Motor neuron (in vitro differentiated cells): ENCODE measurements around the gene ACOT13. TPM values are rescaled to one million over a fixed set of nuclear protein-coding genes. Genes with fewer than 3 reads are reported as not detected.
"Not testable (repeated sequence)": the region's sequence is repeated elsewhere in the genome, so short reads cannot be mapped to it uniquely, and the experiment has no call there.

Experiments used
- ATAC-seq, 8 experiments: fragments of 200-7000 bp; cut with Tn5 transposase; replicated peaks in 6 of 8; 2 replicates each; pipeline ENCODE4 v1.8.0; 2021; ENCODE audit warnings: mild to moderate bottlenecking in 8 of 8, moderate library complexity in 8 of 8
- H3K27ac ChIP-seq, 2 donors: fragments of 250-450 bp; sonication (Bioruptor Pico); 2 replicates each; pipeline ENCODE4 v1.9.0; 2021; ENCODE audit warnings: antibody characterized with exemption in 2 of 2, mild to moderate bottlenecking in 2 of 2, moderate library complexity in 1 of 2
- H3K4me1 ChIP-seq, 2 donors: fragments of 250-450 bp; sonication (Bioruptor Pico); replicated peaks in 1 of 2; 2 replicates each; pipeline ENCODE4 v1.6.1; 2021; ENCODE audit warnings: antibody characterized with exemption in 2 of 2, mild to moderate bottlenecking in 2 of 2, moderate library complexity in 1 of 2
- H3K4me3 ChIP-seq, 5 donors: fragments of 250-450 bp; sonication (Bioruptor Pico); 2 replicates each; pipeline ENCODE4 v1.9.0; 2021; ENCODE audit warnings: antibody characterized with exemption in 5 of 5, mild to moderate bottlenecking in 5 of 5, moderate library complexity in 4 of 5
- WGBS, 10 experiments: fragments of 450-650 bp; shearing (Covaris generic); methylation state at CpG; one replicate each; pipeline ENCODE4 v1.0.0; 2022; 5-methylcytosine and 5-hydroxymethylcytosine counted together
- in situ Hi-C, 9 experiments: fragments of 400-800 bp; cut with MboI; loops; one replicate each; pipeline ENCODE4 v1.15.0; 2021; ENCODE audit warnings: low sequenced_read_pairs in 9 of 9, low pct_unique_long_range_greater_than_20kb in 2 of 9; ENCODE audit not compliant: unreplicated experiment in 9 of 9
- total RNA-seq, 8 experiments: library from RNA; unstranded; fragments of 300-600 nt; gene quantifications; 2 replicates each; pipeline versions ENCODE4 v1.2.3 to v1.2.4, GENCODE V29; 2022

Gene ACOT13
- total RNA-seq, 8 experiments from 2014 or later: 13.5 to 39.4 (median 18.2) TPM

DNA sequence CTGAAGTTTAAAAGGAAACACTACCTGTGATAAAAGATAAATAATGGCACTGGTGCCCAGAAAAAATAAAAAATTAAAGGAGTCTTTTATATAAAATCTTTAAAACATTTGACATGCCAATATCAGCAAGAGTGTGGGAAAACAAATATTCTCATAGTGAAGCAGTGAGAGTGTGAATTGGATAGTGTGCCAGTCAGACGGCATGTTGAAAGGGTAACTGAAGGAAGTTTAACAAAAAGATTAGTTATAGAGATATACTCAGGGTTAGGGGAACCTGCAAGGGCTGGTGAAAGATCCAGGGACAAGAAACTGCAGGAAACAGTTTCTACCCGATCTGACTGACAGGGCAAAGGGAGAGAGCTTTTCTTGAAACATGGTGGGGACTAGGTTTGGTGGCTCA lies 85.6 kb downstream of the ACOT13 start:
- Histone ChIP-seq H3K27ac (no peak overlapping the region), H3K4me3 (no peak overlapping the region), H3K4me1 (no peaks in the 10 kb centered on the region)
- 39 to 100% (median 79%) methylated on average over 1 to 2 of the region's 2 CpGs; no CpG with 5 or more reads in 3 of the 10 experiments for WGBS, 10 experiments
- in situ Hi-C loops: no loop called here
- no peak for ATAC-seq

DNA sequence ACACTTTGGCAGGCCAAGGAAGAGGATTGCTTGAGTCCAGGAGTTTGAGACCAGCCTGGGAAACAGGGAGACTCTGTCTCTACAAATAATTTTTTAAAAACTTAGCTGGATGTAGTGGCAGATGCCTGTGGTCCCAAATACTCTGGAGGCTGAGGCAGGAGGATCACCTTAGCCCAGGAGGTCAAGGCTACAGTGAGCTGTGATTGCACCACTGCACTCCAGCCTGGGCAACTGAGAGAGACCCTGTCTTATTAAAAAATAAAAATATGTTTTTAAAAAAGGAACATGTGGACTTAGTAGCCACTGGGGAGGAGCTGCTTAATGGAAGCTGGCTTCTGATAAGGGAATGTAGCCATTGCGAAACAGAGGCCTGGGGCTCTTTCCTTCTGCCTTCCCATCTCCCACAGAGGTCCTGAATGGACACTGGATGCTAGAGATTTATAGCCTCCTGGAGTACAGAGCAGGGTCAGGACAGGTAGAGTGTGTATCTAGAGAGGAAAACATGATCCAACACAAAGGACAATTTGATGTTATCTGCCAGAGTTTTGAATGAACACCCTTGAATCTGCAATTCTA lies 86.1 kb downstream of the ACOT13 start:
- no peak for ATAC-seq
- Histone ChIP-seq H3K4me1 (no peaks in the 10 kb centered on the region), H3K4me3 (no peak overlapping the region), H3K27ac (no peak overlapping the region)
- WGBS, 10 experiments: 88 to 100% (median 95%) methylated on average over 1 of the region's 1 CpG; no CpG with 5 or more reads in 6 of the 10 experiments
- in situ Hi-C loops: no loop called here

DNA sequence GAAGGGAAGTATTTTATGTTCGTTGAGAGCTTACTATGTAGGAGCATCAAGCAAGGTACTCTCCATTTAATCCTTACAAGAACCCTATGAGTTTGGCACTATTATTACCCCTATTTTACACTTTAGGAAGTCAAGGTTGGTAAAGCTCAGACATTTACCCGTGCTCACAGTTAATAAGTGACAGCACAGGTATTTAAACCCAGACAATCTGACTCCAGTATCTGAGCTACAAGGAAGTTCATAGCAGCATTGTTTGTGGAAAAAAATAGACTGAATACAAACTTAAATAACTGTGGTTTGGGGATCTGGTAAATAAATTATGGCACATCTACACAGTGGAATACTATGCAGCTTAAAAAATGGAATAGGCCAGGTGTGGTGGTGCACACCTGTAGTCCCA lies 86.7 kb downstream of the ACOT13 start:
- no peak overlapping the region for H3K27ac ChIP-seq
- in situ Hi-C loops: no loop called here
- no peak overlapping the region for H3K4me3 ChIP-seq
- H3K4me1 ChIP-seq: no peaks in the 10 kb centered on the region
- WGBS, 10 experiments: 0 to 100% (median 83%) methylated on average over 1 to 2 of the region's 2 CpGs; no CpG with 5 or more reads in 1 of the 10 experiments
- ATAC-seq: no peak

DNA sequence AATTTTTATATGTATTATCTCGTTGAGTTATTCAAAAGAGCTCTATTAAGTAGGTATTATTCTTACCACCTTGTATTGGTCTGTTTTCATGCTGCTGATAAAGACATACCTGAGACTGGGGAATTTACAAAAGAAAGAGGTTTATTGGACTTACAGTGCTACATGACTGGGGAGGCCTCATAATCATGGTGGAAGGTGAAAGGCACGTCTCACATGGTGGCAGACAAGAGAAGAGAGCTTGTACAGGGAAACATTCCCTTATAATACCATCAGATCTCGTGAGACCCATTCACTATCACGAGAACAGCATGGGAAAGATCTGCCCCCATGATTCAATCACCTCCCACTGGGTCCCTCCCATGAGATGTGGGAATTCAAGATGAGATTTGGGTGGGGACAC lies 87.5 kb downstream of the ACOT13 start:
- ATAC-seq, H3K4me1 ChIP-seq, in situ Hi-C loops, H3K4me3 ChIP-seq, H3K27ac ChIP-seq: not testable (repeated sequence)
- WGBS, 10 experiments: 22 to 100% (median 70%) methylated on average over 1 to 3 of the region's 4 CpGs; no CpG with 5 or more reads in 4 of the 10 experiments

Other genes starting within 250 kb of the ACOT13 start
- 1 to 10 TPM in 7 of 8 experiments, not detected in 1; 1.0 to 7.3 (median 4.9) TPM for gene GPLD1, start 177.5 kb upstream of the ACOT13 start, total RNA-seq
- 10 to 100 TPM in 5 of 8 experiments, 1 to 10 TPM in 2, under 1 TPM in 1; 0.25 to 32.4 (median 12.9) TPM for gene ALDH5A1, start 172.1 kb upstream of the ACOT13 start, total RNA-seq
- 10 to 100 TPM in 1 of 8 experiments, under 1 TPM in 7; 0.10 to 10.4 (median 0.53) TPM for gene KIAA0319, start 20.9 kb upstream of the ACOT13 start, total RNA-seq
- 10 to 100 TPM; 18.3 to 40.5 (median 32.7) TPM for gene TDP2, start 178 bp upstream of the ACOT13 start, total RNA-seq
- gene C6orf62, start 52.1 kb downstream of the ACOT13 start, total RNA-seq: 100 to 1,000 TPM; 103 to 170 (median 129) TPM
- gene GMNN, start 107.9 kb downstream of the ACOT13 start, total RNA-seq: 10 to 100 TPM in 5 of 8 experiments, 1 to 10 TPM in 3; 3.7 to 63.5 (median 14.6) TPM
- gene ARMH2, start 131.8 kb downstream of the ACOT13 start, total RNA-seq: under 1 TPM in 2 of 8 experiments, not detected in 6; 0.25 to 0.59 TPM